GM12874 (cell line): ENCODE measurements around the gene CBFA2T3.

Source experiments
- CTCF ChIP-seq: IDR thresholded peaks from 2 replicates; pipeline ENCODE4 v1.5.1; 2011; ENCODE audit warnings: low read depth, mild to moderate bottlenecking, control low read depth, low read length, moderate library complexity; ENCODE audit not compliant: insufficient read depth

Gene CBFA2T3

GRCh38 chr16:88955906-88956305 lies 21.1 kb downstream of the CBFA2T3 start:
- TF ChIP-seq CTCF, result no peak

GRCh38 chr16:88953003-88953690 lies 23.9 kb downstream of the CBFA2T3 start:
- TF ChIP-seq CTCF, result no peak

- TF ChIP-seq CTCF, result no peak
Measured at GRCh38 chr16:88951989-88952388, 25.0 kb downstream of the CBFA2T3 start.

GRCh38 chr16:88951501-88951900 lies 25.5 kb downstream of the CBFA2T3 start:
- TF ChIP-seq CTCF, result no peak

- no peak for TF ChIP-seq CTCF
Measured at GRCh38 chr16:88948781-88949490, 28.1 kb downstream of the CBFA2T3 start.

GRCh38 chr16:88945473-88945872 lies 31.5 kb downstream of the CBFA2T3 start:
- no peak for TF ChIP-seq CTCF

GRCh38 chr16:88943741-88944140 lies 33.3 kb downstream of the CBFA2T3 start:
- TF ChIP-seq CTCF, result no peak
